ENCODE measurements around the gene PSME3IP1.

DNA sequence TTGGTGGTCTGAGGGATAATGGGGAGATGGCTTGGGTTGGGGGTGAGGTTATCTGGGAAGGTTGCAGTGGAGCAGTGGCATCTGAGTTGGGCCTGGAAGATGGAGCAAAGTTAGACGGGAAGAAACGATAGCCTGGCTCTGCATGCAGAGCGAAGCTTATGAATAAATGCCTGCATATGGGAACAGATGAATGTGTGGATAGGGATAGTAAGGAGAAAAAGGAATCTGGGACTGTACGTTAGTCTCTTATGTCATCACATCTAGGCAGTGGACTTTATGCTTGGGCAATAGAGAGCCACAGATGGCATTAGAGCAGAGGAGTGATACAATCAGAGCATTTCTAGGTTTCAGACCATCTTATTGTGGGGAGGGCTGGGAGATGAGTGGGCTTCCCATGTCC, 60.5 kb downstream of the PSME3IP1 start:
- TF ChIP-seq, protein P1, sequence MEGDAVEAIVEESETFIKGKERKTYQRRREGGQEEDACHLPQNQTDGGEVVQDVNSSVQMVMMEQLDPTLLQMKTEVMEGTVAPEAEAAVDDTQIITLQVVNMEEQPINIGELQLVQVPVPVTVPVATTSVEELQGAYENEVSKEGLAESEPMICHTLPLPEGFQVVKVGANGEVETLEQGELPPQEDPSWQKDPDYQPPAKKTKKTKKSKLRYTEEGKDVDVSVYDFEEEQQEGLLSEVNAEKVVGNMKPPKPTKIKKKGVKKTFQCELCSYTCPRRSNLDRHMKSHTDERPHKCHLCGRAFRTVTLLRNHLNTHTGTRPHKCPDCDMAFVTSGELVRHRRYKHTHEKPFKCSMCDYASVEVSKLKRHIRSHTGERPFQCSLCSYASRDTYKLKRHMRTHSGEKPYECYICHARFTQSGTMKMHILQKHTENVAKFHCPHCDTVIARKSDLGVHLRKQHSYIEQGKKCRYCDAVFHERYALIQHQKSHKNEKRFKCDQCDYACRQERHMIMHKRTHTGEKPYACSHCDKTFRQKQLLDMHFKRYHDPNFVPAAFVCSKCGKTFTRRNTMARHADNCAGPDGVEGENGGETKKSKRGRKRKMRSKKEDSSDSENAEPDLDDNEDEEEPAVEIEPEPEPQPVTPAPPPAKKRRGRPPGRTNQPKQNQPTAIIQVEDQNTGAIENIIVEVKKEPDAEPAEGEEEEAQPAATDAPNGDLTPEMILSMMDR (IDR thresholded peaks at IDR 0.05), result no peak
- TF ChIP-seq POLR2A (IDR thresholded peaks at IDR 0.05), result no peak

Measured in adrenal gland (tissue), 5 donors.